ENCODE measurements around the gene CLDN2.

The CLDN2 gene

DNA sequence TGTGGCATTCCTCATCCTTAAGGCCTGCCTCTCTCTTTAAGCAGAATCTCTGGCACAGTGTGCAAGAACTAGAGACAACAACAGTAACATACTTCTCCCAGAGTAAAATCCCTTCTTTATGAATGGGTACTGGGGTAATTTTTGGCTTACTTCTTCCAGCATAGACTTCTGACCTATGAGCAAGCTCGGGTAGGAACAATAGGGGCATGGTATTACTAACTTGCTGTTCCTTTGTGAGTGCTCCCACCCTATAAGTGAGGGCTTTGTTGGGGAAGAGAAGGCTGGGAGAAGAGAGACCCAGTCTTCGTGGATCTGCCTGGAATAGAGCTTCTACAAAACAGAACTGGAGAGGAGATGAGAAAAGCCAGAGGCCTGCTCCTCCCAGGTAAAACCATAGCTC lies 30.2 kb downstream of the CLDN2 start:
- no CpG with 5 or more reads among the region's 2 CpGs for WGBS, 2 donors (ENCODE audit: extremely low coverage in 2 of 2, insufficient read length in 2 of 2, insufficient replicate concordance in 1 of 2)
- no peak overlapping the region for H3K4me2 ChIP-seq (ENCODE audit: insufficient read depth, low read length, poor library complexity, severe bottlenecking)
- H3K27me3 ChIP-seq (ENCODE audit: control insufficient read depth in 3 of 3, insufficient read depth in 3 of 3, low read depth in 1 of 3, low read length in 3 of 3), result no peaks in the 10 kb centered on the region
- no peaks in the 10 kb centered on the region for H3K9me3 ChIP-seq (replicated peaks in 1 of 2; ENCODE audit: control insufficient read depth in 2 of 2, insufficient read depth in 1 of 2, low read depth in 1 of 2, low read length in 2 of 2)
- no peak overlapping the region for H3K14ac ChIP-seq (ENCODE audit: low read length)
- H2BK5ac ChIP-seq (ENCODE audit: low read length), result no peak overlapping the region
- no peaks in the 10 kb centered on the region for H3K4me1 ChIP-seq (ENCODE audit: control insufficient read depth in 2 of 2, insufficient read depth in 1 of 2, low read depth in 1 of 2, low read length in 2 of 2)
- H3K36me3 ChIP-seq (replicated peaks in 1 of 2; ENCODE audit: control insufficient read depth in 2 of 2, insufficient read depth in 2 of 2, low read length in 2 of 2), result no peaks in the 10 kb centered on the region
- H3K27ac ChIP-seq (replicated peaks; ENCODE audit: low read length), result no peak overlapping the region
- H2AFZ ChIP-seq (ENCODE audit: low read length), result no peak overlapping the region
- no peaks in the 10 kb centered on the region for H3K79me1 ChIP-seq (ENCODE audit: low read depth, low read length)
- H2BK120ac ChIP-seq (ENCODE audit: low read depth, low read length), result no peak overlapping the region
- no peak overlapping the region for H3K9ac ChIP-seq (ENCODE audit: low read depth, low read length, poor library complexity)
- H3K4ac ChIP-seq (ENCODE audit: low read length), result no peak overlapping the region
- no peak overlapping the region for H3K4me3 ChIP-seq (ENCODE audit: low read length in 2 of 2)
- DNase-seq (ENCODE audit: low spot score), result no peak
- no peak overlapping the region for H3K23ac ChIP-seq (ENCODE audit: low read depth, low read length, poor library complexity)
- no peak overlapping the region for H2AK5ac ChIP-seq (ENCODE audit: low read depth, low read length)
- no peak overlapping the region for H4K91ac ChIP-seq (ENCODE audit: low read depth, low read length, poor library complexity)
- H4K8ac ChIP-seq (ENCODE audit: low read depth, low read length), result no peak overlapping the region
- no peak overlapping the region for H3K18ac ChIP-seq (ENCODE audit: low read length)
- H2BK15ac ChIP-seq (ENCODE audit: low read length), result no peak overlapping the region
- H2BK12ac ChIP-seq (ENCODE audit: low read length), result no peak overlapping the region

DNA sequence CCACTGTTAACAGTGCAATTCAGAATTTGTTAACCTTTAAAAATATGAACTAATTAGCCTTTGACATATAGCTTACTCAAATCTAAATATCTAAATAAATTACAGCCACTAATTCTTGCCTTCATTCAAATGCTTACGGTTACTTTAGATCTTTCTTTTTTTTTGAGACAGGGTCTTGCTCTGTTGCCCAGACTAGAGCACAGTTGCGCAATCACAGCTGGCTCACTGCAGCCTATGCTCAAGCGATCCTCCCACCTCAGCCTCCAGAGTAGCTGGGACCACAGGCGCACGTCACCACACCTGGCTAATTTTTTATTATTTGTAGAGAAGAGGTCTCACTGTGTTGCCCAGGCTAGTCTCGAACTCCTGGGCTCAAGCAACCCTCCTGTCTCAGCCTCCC lies 31.0 kb downstream of the CLDN2 start:
- no CpG with 5 or more reads among the region's 6 CpGs for WGBS, 2 donors (ENCODE audit: extremely low coverage in 2 of 2, insufficient read length in 2 of 2, insufficient replicate concordance in 1 of 2)
- Histone ChIP-seq H2BK15ac (ENCODE audit: low read length) (no peak overlapping the region), H2BK12ac (ENCODE audit: low read length) (no peak overlapping the region)

DNA sequence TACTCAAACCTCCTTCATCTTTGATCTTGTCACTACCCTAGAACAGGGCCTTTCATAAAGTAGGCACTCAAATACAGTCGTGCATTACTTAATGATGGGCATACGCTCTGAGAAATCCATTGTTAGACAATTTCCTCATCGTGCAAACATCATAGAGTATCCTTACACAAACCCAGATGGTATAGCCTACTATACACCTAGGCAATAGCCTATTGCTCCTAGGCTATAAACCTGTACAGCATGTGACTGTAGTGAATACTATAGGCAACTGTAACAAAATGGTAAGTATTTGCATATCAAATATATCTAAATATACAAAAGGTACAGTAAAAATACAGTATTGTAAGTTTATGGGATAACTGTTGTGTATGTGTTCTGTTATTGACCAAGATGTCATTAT lies 31.9 kb downstream of the CLDN2 start:
- H4K91ac ChIP-seq (ENCODE audit: low read depth, low read length, poor library complexity), result no peak overlapping the region
- H3K4me3 ChIP-seq (ENCODE audit: low read length in 2 of 2), result no peak overlapping the region
- no peak overlapping the region for H3K4ac ChIP-seq (ENCODE audit: low read length)
- no peaks in the 10 kb centered on the region for H3K9me3 ChIP-seq (replicated peaks in 1 of 2; ENCODE audit: control insufficient read depth in 2 of 2, insufficient read depth in 1 of 2, low read depth in 1 of 2, low read length in 2 of 2)
- H2BK15ac ChIP-seq (ENCODE audit: low read length), result no peak overlapping the region
- no peak overlapping the region for H3K4me2 ChIP-seq (ENCODE audit: insufficient read depth, low read length, poor library complexity, severe bottlenecking)
- H2AFZ ChIP-seq (ENCODE audit: low read length), result no peak overlapping the region
- no peaks in the 10 kb centered on the region for H3K4me1 ChIP-seq (ENCODE audit: control insufficient read depth in 2 of 2, insufficient read depth in 1 of 2, low read depth in 1 of 2, low read length in 2 of 2)
- H4K8ac ChIP-seq (ENCODE audit: low read depth, low read length), result no peak overlapping the region
- H3K36me3 ChIP-seq (replicated peaks in 1 of 2; ENCODE audit: control insufficient read depth in 2 of 2, insufficient read depth in 2 of 2, low read length in 2 of 2), result peaks cover 0 to 6% of the 10 kb centered on the region in 2 donors
- H3K79me1 ChIP-seq (ENCODE audit: low read depth, low read length), result no peaks in the 10 kb centered on the region
- no peak overlapping the region for H3K14ac ChIP-seq (ENCODE audit: low read length)
- no peaks in the 10 kb centered on the region for H3K27me3 ChIP-seq (ENCODE audit: control insufficient read depth in 3 of 3, insufficient read depth in 3 of 3, low read depth in 1 of 3, low read length in 3 of 3)
- no CpG with 5 or more reads among the region's 3 CpGs for WGBS, 2 donors (ENCODE audit: extremely low coverage in 2 of 2, insufficient read length in 2 of 2, insufficient replicate concordance in 1 of 2)
- H2AK5ac ChIP-seq (ENCODE audit: low read depth, low read length), result no peak overlapping the region
- H2BK5ac ChIP-seq (ENCODE audit: low read length), result no peak overlapping the region
- H3K23ac ChIP-seq (ENCODE audit: low read depth, low read length, poor library complexity), result no peak overlapping the region
- H3K9ac ChIP-seq (ENCODE audit: low read depth, low read length, poor library complexity), result no peak overlapping the region
- H2BK120ac ChIP-seq (ENCODE audit: low read depth, low read length), result no peak overlapping the region
- no peak overlapping the region for H3K27ac ChIP-seq (replicated peaks; ENCODE audit: low read length)
- no peak overlapping the region for H3K18ac ChIP-seq (ENCODE audit: low read length)
- H2BK12ac ChIP-seq (ENCODE audit: low read length), result no peak overlapping the region
- DNase-seq (ENCODE audit: low spot score), result no peak

More for the DNA sequence above, 31.0 kb downstream of the CLDN2 start:
- DNase-seq (ENCODE audit: low spot score), result no peak
- no peak overlapping the region for H2AK5ac ChIP-seq (ENCODE audit: low read depth, low read length)
- no peak overlapping the region for H2BK5ac ChIP-seq (ENCODE audit: low read length)
- no peak overlapping the region for H2AFZ ChIP-seq (ENCODE audit: low read length)
- H3K14ac ChIP-seq (ENCODE audit: low read length), result no peak overlapping the region
- no peak overlapping the region for H3K18ac ChIP-seq (ENCODE audit: low read length)
- H4K91ac ChIP-seq (ENCODE audit: low read depth, low read length, poor library complexity), result no peak overlapping the region
- peaks cover 0 to 6% of the 10 kb centered on the region in 2 donors for H3K36me3 ChIP-seq (replicated peaks in 1 of 2; ENCODE audit: control insufficient read depth in 2 of 2, insufficient read depth in 2 of 2, low read length in 2 of 2)
- H3K27ac ChIP-seq (replicated peaks; ENCODE audit: low read length), result no peak overlapping the region
- H3K4me2 ChIP-seq (ENCODE audit: insufficient read depth, low read length, poor library complexity, severe bottlenecking), result no peak overlapping the region
- H3K27me3 ChIP-seq (ENCODE audit: control insufficient read depth in 3 of 3, insufficient read depth in 3 of 3, low read depth in 1 of 3, low read length in 3 of 3), result no peaks in the 10 kb centered on the region
- no peak overlapping the region for H3K4me3 ChIP-seq (ENCODE audit: low read length in 2 of 2)
- no peak overlapping the region for H3K4ac ChIP-seq (ENCODE audit: low read length)
- H2BK120ac ChIP-seq (ENCODE audit: low read depth, low read length), result no peak overlapping the region
- H3K9ac ChIP-seq (ENCODE audit: low read depth, low read length, poor library complexity), result no peak overlapping the region
- no peaks in the 10 kb centered on the region for H3K79me1 ChIP-seq (ENCODE audit: low read depth, low read length)
- H3K9me3 ChIP-seq (replicated peaks in 1 of 2; ENCODE audit: control insufficient read depth in 2 of 2, insufficient read depth in 1 of 2, low read depth in 1 of 2, low read length in 2 of 2), result no peaks in the 10 kb centered on the region
- no peaks in the 10 kb centered on the region for H3K4me1 ChIP-seq (ENCODE audit: control insufficient read depth in 2 of 2, insufficient read depth in 1 of 2, low read depth in 1 of 2, low read length in 2 of 2)
- H4K8ac ChIP-seq (ENCODE audit: low read depth, low read length), result no peak overlapping the region
- no peak overlapping the region for H3K23ac ChIP-seq (ENCODE audit: low read depth, low read length, poor library complexity)

DNA sequence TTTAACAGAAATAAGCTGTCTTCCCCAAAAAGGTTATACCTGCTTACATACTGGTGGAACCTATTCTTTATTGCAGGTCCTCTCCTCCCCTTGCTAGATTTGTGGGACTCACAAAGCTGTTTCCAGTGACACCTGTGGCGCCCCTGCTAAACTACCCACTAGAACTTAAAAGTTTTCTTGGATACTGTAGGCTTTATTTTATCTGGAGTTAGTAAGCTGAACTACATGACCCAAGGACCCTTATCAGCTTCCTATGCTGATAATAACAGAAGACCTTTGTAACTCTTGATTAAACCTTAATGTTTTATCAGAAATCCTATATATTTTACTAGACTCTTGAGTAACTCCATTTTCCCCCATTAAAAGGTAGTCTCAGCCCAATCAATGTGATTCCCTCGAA lies 32.3 kb downstream of the CLDN2 start:
- WGBS, 2 donors (ENCODE audit: extremely low coverage in 2 of 2, insufficient read length in 2 of 2, insufficient replicate concordance in 1 of 2), result no CpG with 5 or more reads among the region's 2 CpGs
- no peaks in the 10 kb centered on the region for H3K9me3 ChIP-seq (replicated peaks in 1 of 2; ENCODE audit: control insufficient read depth in 2 of 2, insufficient read depth in 1 of 2, low read depth in 1 of 2, low read length in 2 of 2)
- no peak for DNase-seq (ENCODE audit: low spot score)

More for the DNA sequence above, 32.3 kb downstream of the CLDN2 start:
- Histone ChIP-seq H2AFZ (ENCODE audit: low read length) (no peak overlapping the region), H2BK15ac (ENCODE audit: low read length) (no peak overlapping the region), H2AK5ac (ENCODE audit: low read depth, low read length) (no peak overlapping the region), H3K79me1 (ENCODE audit: low read depth, low read length) (no peaks in the 10 kb centered on the region), H4K8ac (ENCODE audit: low read depth, low read length) (no peak overlapping the region), H3K4me2 (ENCODE audit: insufficient read depth, low read length, poor library complexity, severe bottlenecking) (no peak overlapping the region), H4K91ac (ENCODE audit: low read depth, low read length, poor library complexity) (no peak overlapping the region), H3K4me3 (ENCODE audit: low read length in 2 of 2) (no peak overlapping the region), H2BK120ac (ENCODE audit: low read depth, low read length) (no peak overlapping the region), H3K36me3 (replicated peaks in 1 of 2; ENCODE audit: control insufficient read depth in 2 of 2, insufficient read depth in 2 of 2, low read length in 2 of 2) (peaks cover 0 to 6% of the 10 kb centered on the region in 2 donors), H3K18ac (ENCODE audit: low read length) (no peak overlapping the region), H3K14ac (ENCODE audit: low read length) (no peak overlapping the region), H3K27ac (replicated peaks; ENCODE audit: low read length) (no peak overlapping the region), H2BK5ac (ENCODE audit: low read length) (no peak overlapping the region), H2BK12ac (ENCODE audit: low read length) (no peak overlapping the region), H3K9ac (ENCODE audit: low read depth, low read length, poor library complexity) (no peak overlapping the region), H3K23ac (ENCODE audit: low read depth, low read length, poor library complexity) (no peak overlapping the region), H3K27me3 (ENCODE audit: control insufficient read depth in 3 of 3, insufficient read depth in 3 of 3, low read depth in 1 of 3, low read length in 3 of 3) (no peaks in the 10 kb centered on the region), H3K4me1 (ENCODE audit: control insufficient read depth in 2 of 2, insufficient read depth in 1 of 2, low read depth in 1 of 2, low read length in 2 of 2) (no peaks in the 10 kb centered on the region), H3K4ac (ENCODE audit: low read length) (no peak overlapping the region)
